NCI-H2081 treated with DMSO at 0.1 percent for 48 hours (cell line): ENCODE data around the gene ABI2.
"Not testable (repeated sequence)": the region's sequence is repeated elsewhere in the genome, so short reads cannot be mapped to it uniquely, and the experiment has no call there.

Experiments used
- DNase-seq: peaks from one replicate; lab custom pipeline; 2025; lab: John Stamatoyannopoulos, UW

ABI2 gene

GRCh38 chr2:203359450-203359849 lies 31.3 kb downstream of the ABI2 start:
- DNase-seq: no peak

- DNase-seq: no peak
Observed at GRCh38 chr2:203360833-203361430, 32.7 kb downstream of the ABI2 start.

GRCh38 chr2:203361495-203361894 lies 33.3 kb downstream of the ABI2 start:
- no peak for DNase-seq

GRCh38 chr2:203361922-203362321 lies 33.7 kb downstream of the ABI2 start:
- DNase-seq: no peak

- DNase-seq: no peak
Observed at GRCh38 chr2:203366639-203367466, 38.7 kb downstream of the ABI2 start.

- DNase-seq: not testable (repeated sequence)
Observed at GRCh38 chr2:203372706-203373105, 44.5 kb downstream of the ABI2 start.

GRCh38 chr2:203376173-203376572 lies 48.0 kb downstream of the ABI2 start:
- DNase-seq: no peak

GRCh38 chr2:203379156-203379555 lies 51.0 kb downstream of the ABI2 start:
- no peak for DNase-seq

GRCh38 chr2:203383038-203383437 lies 54.8 kb downstream of the ABI2 start:
- no peak for DNase-seq

GRCh38 chr2:203388153-203388552 lies 60.0 kb downstream of the ABI2 start:
- not testable (repeated sequence) for DNase-seq

GRCh38 chr2:203394519-203395227 lies 66.5 kb downstream of the ABI2 start:
- DNase-seq: no peak

GRCh38 chr2:203395858-203396257 lies 67.7 kb downstream of the ABI2 start:
- DNase-seq: no peak

GRCh38 chr2:203396667-203397066 lies 68.5 kb downstream of the ABI2 start:
- no peak for DNase-seq

- no peak for DNase-seq
Observed at GRCh38 chr2:203399031-203399430, 70.8 kb downstream of the ABI2 start.

- no peak for DNase-seq
Observed at GRCh38 chr2:203400805-203401585, 72.8 kb downstream of the ABI2 start.

- no peak for DNase-seq
Observed at GRCh38 chr2:203404996-203405395, 76.8 kb downstream of the ABI2 start.

- DNase-seq: no peak
Observed at GRCh38 chr2:203407496-203407895, 79.3 kb downstream of the ABI2 start.

GRCh38 chr2:203412546-203413331 lies 84.5 kb downstream of the ABI2 start:
- DNase-seq: no peak

- no peak for DNase-seq
Observed at GRCh38 chr2:203413796-203414195, 85.6 kb downstream of the ABI2 start.

GRCh38 chr2:203418271-203418670 lies 90.1 kb downstream of the ABI2 start:
- DNase-seq: no peak

- no peak for DNase-seq
Observed at GRCh38 chr2:203427061-203427460, 98.9 kb downstream of the ABI2 start.
